WERI-Rb-1 (cell line): ENCODE data around the gene TSPAN16.
A peak's percentile ranks its signal among the peaks of the same experiment; 100 is the strongest.

Experiments
- DNase-seq: peaks from one replicate; pipeline ENCODE4 v3.0.0-alpha.2; 2020
- H3K27ac ChIP-seq: fragments of 250-450 bp; sonication (Bioruptor Pico); 2 replicates; pipeline ENCODE4 v1.5.1; 2020; ENCODE audit warnings: mild to moderate bottlenecking, moderate library complexity
- H3K27me3 ChIP-seq: fragments of 250-450 bp; sonication (Bioruptor Pico); 2 replicates; pipeline ENCODE4 v1.5.1; 2021; ENCODE audit warnings: mild to moderate bottlenecking, low read depth, moderate library complexity; ENCODE audit not compliant: insufficient read depth, severe bottlenecking
- H3K36me3 ChIP-seq: fragments of 250-450 bp; sonication (Bioruptor Pico); 2 replicates; pipeline ENCODE4 v1.5.1; 2020; ENCODE audit warnings: mild to moderate bottlenecking, moderate library complexity
- H3K4me3 ChIP-seq: 2 replicates; pipeline ENCODE4 v1.5.1; 2011; ENCODE audit warnings: low read depth, mild to moderate bottlenecking, control low read depth, low read length
- H3K9me3 ChIP-seq: fragments of 250-450 bp; sonication (Bioruptor Pico); 2 replicates; pipeline ENCODE4 v1.5.1; 2021; ENCODE audit warnings: mild to moderate bottlenecking, moderate library complexity; ENCODE audit not compliant: severe bottlenecking
- TF ChIP-seq, protein P1 (sequence below): IDR thresholded peaks from 2 replicates; pipeline ENCODE4 v1.5.1; 2011; ENCODE audit warnings: low read depth, mild to moderate bottlenecking, control low read depth, inconsistent platforms, low read length

The TSPAN16 gene

GRCh38 chr19:11295665-11296245 is at the start of gene TSPAN16:
TSS of gene TSPAN16 (plus strand) at chr19:11296160. CDS start at chr19:11296298, 138 bp downstream.
- H3K27me3 ChIP-seq: no peaks in the 10 kb centered on the region
- no peaks in the 10 kb centered on the region for H3K36me3 ChIP-seq
- no peak within 1 kb of the TSS for H3K4me3 ChIP-seq
- TF ChIP-seq, protein P1, sequence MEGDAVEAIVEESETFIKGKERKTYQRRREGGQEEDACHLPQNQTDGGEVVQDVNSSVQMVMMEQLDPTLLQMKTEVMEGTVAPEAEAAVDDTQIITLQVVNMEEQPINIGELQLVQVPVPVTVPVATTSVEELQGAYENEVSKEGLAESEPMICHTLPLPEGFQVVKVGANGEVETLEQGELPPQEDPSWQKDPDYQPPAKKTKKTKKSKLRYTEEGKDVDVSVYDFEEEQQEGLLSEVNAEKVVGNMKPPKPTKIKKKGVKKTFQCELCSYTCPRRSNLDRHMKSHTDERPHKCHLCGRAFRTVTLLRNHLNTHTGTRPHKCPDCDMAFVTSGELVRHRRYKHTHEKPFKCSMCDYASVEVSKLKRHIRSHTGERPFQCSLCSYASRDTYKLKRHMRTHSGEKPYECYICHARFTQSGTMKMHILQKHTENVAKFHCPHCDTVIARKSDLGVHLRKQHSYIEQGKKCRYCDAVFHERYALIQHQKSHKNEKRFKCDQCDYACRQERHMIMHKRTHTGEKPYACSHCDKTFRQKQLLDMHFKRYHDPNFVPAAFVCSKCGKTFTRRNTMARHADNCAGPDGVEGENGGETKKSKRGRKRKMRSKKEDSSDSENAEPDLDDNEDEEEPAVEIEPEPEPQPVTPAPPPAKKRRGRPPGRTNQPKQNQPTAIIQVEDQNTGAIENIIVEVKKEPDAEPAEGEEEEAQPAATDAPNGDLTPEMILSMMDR: peak; percentile 23; the same call in 1 of the 2 replicates
- no peak within 1 kb of the TSS for H3K27ac ChIP-seq
- no peak for DNase-seq
- H3K9me3 ChIP-seq: peaks cover under 1% of the 10 kb centered on the region

GRCh38 chr19:11246941-11247340 is 49.0 kb upstream of the TSPAN16 start:
- Histone ChIP-seq H3K36me3 (peaks cover 17% of the 10 kb centered on the region), H3K27me3 (no peaks in the 10 kb centered on the region)

DNA sequence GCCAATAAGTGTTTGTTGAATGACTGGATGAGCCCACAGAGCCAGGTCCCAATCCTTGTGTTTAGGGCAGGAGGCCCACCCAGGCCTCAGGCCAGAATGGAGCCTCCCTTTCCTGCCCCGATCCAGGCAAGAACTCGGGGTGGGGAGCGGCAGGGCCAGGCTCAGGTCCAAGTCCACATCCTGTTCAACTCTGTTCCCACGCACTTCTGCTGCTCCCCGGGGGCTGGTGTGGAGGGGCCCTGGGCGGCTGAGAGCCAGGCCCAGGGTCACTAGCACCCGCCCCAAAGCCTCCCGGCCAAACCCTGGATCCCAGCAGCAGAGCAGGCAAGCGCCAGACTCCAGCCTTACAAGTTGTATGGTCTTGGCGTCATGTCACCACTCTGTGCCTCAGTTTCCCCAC is 48.6 kb upstream of the TSPAN16 start:
- peaks cover 19% of the 10 kb centered on the region for H3K36me3 ChIP-seq
- no peak overlapping the region for H3K4me3 ChIP-seq
- TF ChIP-seq, protein P1: no peak
- no peak overlapping the region for H3K27ac ChIP-seq
- no peaks in the 10 kb centered on the region for H3K27me3 ChIP-seq
- no peak for DNase-seq
- H3K9me3 ChIP-seq: no peaks in the 10 kb centered on the region

More at GRCh38 chr19:11246941-11247340, 49.0 kb upstream of the TSPAN16 start:
- no peaks in the 10 kb centered on the region for H3K9me3 ChIP-seq
- TF ChIP-seq, protein P1: no peak
- H3K27ac ChIP-seq: no peak overlapping the region
- no peak overlapping the region for H3K4me3 ChIP-seq
- no peak for DNase-seq

GRCh38 chr19:11247934-11248333 is 48.0 kb upstream of the TSPAN16 start:
- Histone ChIP-seq H3K27ac (no peak overlapping the region), H3K9me3 (no peaks in the 10 kb centered on the region), H3K4me3 (no peak overlapping the region), H3K36me3 (peaks cover 19% of the 10 kb centered on the region), H3K27me3 (no peaks in the 10 kb centered on the region)
- no peak for DNase-seq
- TF ChIP-seq, protein P1: no peak

DNA sequence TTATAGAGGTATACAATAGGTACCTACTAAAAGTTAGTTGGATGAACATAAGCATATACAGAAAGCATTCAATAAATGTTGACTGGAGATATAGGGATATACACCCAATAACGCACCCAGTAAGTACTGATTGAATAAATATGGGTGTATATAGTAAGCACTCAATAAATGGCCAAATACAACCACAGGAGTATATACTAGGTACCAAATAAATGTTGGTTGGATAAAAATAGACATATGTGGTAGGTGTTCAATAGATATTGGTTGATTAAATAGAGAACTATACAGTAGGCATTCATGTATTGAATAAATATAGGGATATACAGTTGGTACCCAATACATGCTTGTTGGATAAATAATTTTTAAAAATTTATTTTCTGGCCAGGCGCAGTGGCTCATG is 47.1 kb upstream of the TSPAN16 start:
- TF ChIP-seq, protein P1: no peak
- Histone ChIP-seq H3K4me3 (no peak overlapping the region), H3K27me3 (no peaks in the 10 kb centered on the region), H3K27ac (no peak overlapping the region), H3K36me3 (peaks cover 19% of the 10 kb centered on the region), H3K9me3 (no peaks in the 10 kb centered on the region)
- no peak for DNase-seq

GRCh38 chr19:11251217-11251616 is 44.7 kb upstream of the TSPAN16 start:
- TF ChIP-seq, protein P1: no peak
- Histone ChIP-seq H3K27me3 (no peaks in the 10 kb centered on the region), H3K4me3 (no peak overlapping the region), H3K9me3 (no peaks in the 10 kb centered on the region), H3K27ac (no peak overlapping the region), H3K36me3 (peaks cover 19% of the 10 kb centered on the region)
- no peak for DNase-seq
